Activated B cell treated with CpG ODN at 0.5 μM for 24 hours (primary cell): ENCODE data around the gene LPP. TPM values are rescaled to one million over a fixed set of nuclear protein-coding genes. Genes with fewer than 3 reads are reported as not detected.

Source experiments
- ATAC-seq: fragments of 200-7000 bp; cut with Tn5 transposase; one replicate; pipeline ENCODE4 v1.10.0; 2021; ENCODE audit warnings: low read depth, mild to moderate bottlenecking, moderate library complexity
- CTCF ChIA-PET: fragments of 350-600 bp; sonication (Branson Sonifier 250); formaldehyde crosslinking; loops from one replicate; lab custom pipeline; 2021; ENCODE audit warnings: antibody characterized with exemption; lab: Charles Lee
- POLR2A ChIA-PET: fragments of 350-600 bp; sonication (Branson Sonifier 250); formaldehyde crosslinking; loops from one replicate; lab custom pipeline; 2021; ENCODE audit warnings: antibody characterized with exemption; lab: Charles Lee
- DNase-seq: peaks from one replicate; pipeline ENCODE4 v3.0.0; 2022
- H3K27ac Mint-ChIP-seq: one replicate; pipeline ENCODE4 v1.8.0; 2020; ENCODE audit warnings: mixed read lengths
- H3K27me3 Mint-ChIP-seq: one replicate; pipeline ENCODE4 v1.8.0; 2021; ENCODE audit warnings: mixed read lengths
- H3K36me3 Mint-ChIP-seq: one replicate; pipeline ENCODE4 v1.8.0; 2021; ENCODE audit warnings: low read depth, mixed read lengths
- H3K4me1 Mint-ChIP-seq: one replicate; pipeline ENCODE4 v1.8.0; 2021; ENCODE audit warnings: mixed read lengths
- H3K4me3 Mint-ChIP-seq: one replicate; pipeline ENCODE4 v1.8.0; 2020; ENCODE audit warnings: mild to moderate bottlenecking, mixed read lengths
- H3K9me3 Mint-ChIP-seq: one replicate; pipeline ENCODE4 v1.8.0; 2020; ENCODE audit warnings: mixed read lengths
- CTCF ChIP-seq: fragments of 200-600 bp; IDR thresholded peaks from one replicate; pipeline ENCODE4 v1.8.0; 2022; ENCODE audit warnings: antibody characterized with exemption, mild to moderate bottlenecking
- intact Hi-C: fragments of 100-400 bp; cut with micrococcal nuclease; formaldehyde crosslinking; loops from one replicate; pipeline ENCODE4 v1.15.1; 2024
- total RNA-seq: library from RNA; stranded (reverse); gene quantifications from 2 replicates; pipeline ENCODE4 v1.2.3, GENCODE V29; 2022

LPP gene
- total RNA-seq, 1 donor from 2014 or later, result 60.1 TPM

- TF ChIP-seq CTCF, result no peak
- Mint-ChIP-seq H3K4me1 (peaks cover 15% of the 10 kb centered on the region), H3K36me3 (peaks cover 10% of the 10 kb centered on the region), H3K27ac (no peak overlapping the region), H3K27me3 (no peaks in the 10 kb centered on the region), H3K9me3 (no peaks in the 10 kb centered on the region), H3K4me3 (peak overlapping the region; percentile 25)
- CTCF ChIA-PET, result interaction anchor here (0.6 to 2.4 kb wide), 4 partner anchors 14 to 1579 kb away, joined by 3 to 8 read pairs (median 5); no protein-coding TSS in a partner anchor
- ATAC-seq (no peak), DNase-seq (no peak)
- intact Hi-C loops, result no loop called here
- POLR2A ChIA-PET, result interaction anchor here (0.6 to 1.0 kb wide), 8 partner anchors 9 to 1725 kb away, joined by 3 to 6 read pairs (median 3); no protein-coding TSS in a partner anchor
These were observed 518.0 kb downstream of the LPP start for GRCh38 chr3:188671971-188672370.

GRCh38 chr3:188672840-188673239, 518.9 kb downstream of the LPP start:
- Mint-ChIP-seq H3K36me3 (peaks cover 10% of the 10 kb centered on the region), H3K4me3 (no peak overlapping the region), H3K9me3 (no peaks in the 10 kb centered on the region), H3K4me1 (peaks cover 15% of the 10 kb centered on the region), H3K27me3 (no peaks in the 10 kb centered on the region), H3K27ac (no peak overlapping the region)
- intact Hi-C loops, result no loop called here
- ATAC-seq (no peak), DNase-seq (no peak)
- ChIA-PET CTCF (interaction anchor here (1.5 to 2.4 kb wide), 2 partner anchors 76 to 932 kb away, joined by 6 to 8 read pairs; no protein-coding TSS in a partner anchor), POLR2A (interaction anchor here (0.6 to 1.1 kb wide), 4 partner anchors 9 to 930 kb away, joined by 3 to 6 read pairs (median 4); no protein-coding TSS in a partner anchor)
- TF ChIP-seq CTCF, result no peak

- no peaks in the 10 kb centered on the region for H3K9me3 Mint-ChIP-seq
- H3K4me3 Mint-ChIP-seq, result no peak overlapping the region
- no peak overlapping the region for H3K27ac Mint-ChIP-seq
- ATAC-seq (no peak), DNase-seq (no peak)
- POLR2A ChIA-PET, result interaction anchor here (0.6 to 1.1 kb wide), 2 partner anchors 10 to 28 kb away, joined by 4 to 8 read pairs; no protein-coding TSS in a partner anchor
- peaks cover 10% of the 10 kb centered on the region for H3K36me3 Mint-ChIP-seq
- TF ChIP-seq CTCF, result no peak
- intact Hi-C loops, result no loop called here
- CTCF ChIA-PET, result interaction anchor here (2.4 kb wide), 1 partner anchor 933 kb away, joined by 8 read pairs; no protein-coding TSS in a partner anchor
- H3K27me3 Mint-ChIP-seq, result no peaks in the 10 kb centered on the region
- peaks cover 15% of the 10 kb centered on the region for H3K4me1 Mint-ChIP-seq
These were observed 519.8 kb downstream of the LPP start for GRCh38 chr3:188673646-188674186.

- H3K27ac Mint-ChIP-seq, result no peak overlapping the region
- ChIA-PET POLR2A (interaction anchor here (0.6 kb wide), 1 partner anchor 27 kb away, joined by 8 read pairs; no protein-coding TSS in a partner anchor), CTCF (no interaction called here)
- no peak for TF ChIP-seq CTCF
- no peak for DNase-seq
- H3K36me3 Mint-ChIP-seq, result peaks cover 6% of the 10 kb centered on the region
- intact Hi-C loops, result no loop called here
- no peak overlapping the region for H3K4me3 Mint-ChIP-seq
- no peaks in the 10 kb centered on the region for H3K9me3 Mint-ChIP-seq
- no peak for ATAC-seq
- no peaks in the 10 kb centered on the region for H3K27me3 Mint-ChIP-seq
- H3K4me1 Mint-ChIP-seq, result peaks cover 24% of the 10 kb centered on the region
These were observed 520.6 kb downstream of the LPP start for GRCh38 chr3:188674595-188674994.

- peaks cover 26% of the 10 kb centered on the region for H3K4me1 Mint-ChIP-seq
- POLR2A ChIA-PET, result interaction anchor here (1.0 kb wide), 1 partner anchor 11 kb away, joined by 4 read pairs; no protein-coding TSS in a partner anchor
- no peak overlapping the region for H3K4me3 Mint-ChIP-seq
- DNase-seq, result no peak
- CTCF ChIA-PET, result no interaction called here
- ATAC-seq, result no peak
- no peaks in the 10 kb centered on the region for H3K27me3 Mint-ChIP-seq
- TF ChIP-seq CTCF, result no peak
- no peak overlapping the region for H3K27ac Mint-ChIP-seq
- H3K9me3 Mint-ChIP-seq, result no peaks in the 10 kb centered on the region
- H3K36me3 Mint-ChIP-seq, result no peaks in the 10 kb centered on the region
- intact Hi-C loops, result no loop called here
These were observed 523.4 kb downstream of the LPP start for GRCh38 chr3:188677344-188677743.
